Measurements from ENCODE around the gene PKN3.
"Not testable (repeated sequence)": the region's sequence is repeated elsewhere in the genome, so short reads cannot be mapped to it uniquely, and the experiment has no call there.

DNA sequence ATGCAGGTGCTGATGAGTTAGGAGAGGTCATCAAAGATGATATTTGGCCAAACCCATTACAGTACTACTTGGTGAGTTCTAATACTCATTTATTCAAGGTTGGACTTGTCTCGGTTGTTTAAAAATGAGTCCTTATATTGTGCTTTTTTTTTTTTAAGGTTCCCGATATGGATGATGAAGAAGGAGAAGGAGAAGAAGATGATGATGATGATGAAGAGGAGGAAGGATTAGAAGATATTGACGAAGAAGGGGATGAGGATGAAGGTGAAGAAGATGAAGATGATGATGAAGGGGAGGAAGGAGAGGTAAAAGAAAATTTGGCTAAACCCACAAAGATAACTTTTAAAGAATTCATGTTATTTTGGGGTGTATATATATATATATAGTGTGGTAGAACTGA lies 8.6 kb upstream of the PKN3 start:
- not testable (repeated sequence) for TF ChIP-seq SPI1, POLR2AphosphoS5, POLR2A, TAF1 (IDR thresholded peaks at IDR 0.05; ENCODE audit: low read depth, low read length)

All from GM12891 (cell line).